Endothelial cell of umbilical vein (primary cell): ENCODE data around the gene DIS3L2. TPM values are rescaled to one million over a fixed set of nuclear protein-coding genes. Genes with fewer than 3 reads are reported as not detected.

Experiments used
- BruUV-seq: library from RNA; stranded (reverse); fragments of 400-500 nt; replicated peaks from 2 replicates; lab custom pipeline; 2021; lab: Mats Ljungman, UMichigan
- CTCF ChIA-PET: fragments of 300-600, 350-600 bp; sonication (Branson Sonifier 250); formaldehyde crosslinking; loops from one replicate; lab custom pipeline; 2021; ENCODE audit warnings: antibody characterized with exemption, inconsistent platforms; lab: Charles Lee
- POLR2A ChIA-PET: fragments of 300-600, 350-600 bp; sonication (Branson Sonifier 250); formaldehyde crosslinking; loops from one replicate; lab custom pipeline; 2021; ENCODE audit warnings: antibody characterized with exemption, inconsistent platforms; lab: Charles Lee
- DNase-seq: peaks from one replicate; pipeline ENCODE4 v3.0.0-alpha.2; 2011; ENCODE audit warnings: low read depth, low spot score
- FAIRE-seq: peaks from 2 replicates; lab custom pipeline; 2011; peaks lifted over from hg19 to GRCh38; lab: Jason Lieb, UNC
- H2AFZ ChIP-seq: 2 replicates; pipeline ENCODE4 v1.6.0; 2012; ENCODE audit warnings: low read depth, low read length, control low read depth, inconsistent platforms
- H3K27ac ChIP-seq: 2 replicates; pipeline ENCODE4 v1.5.1; 2011; ENCODE audit warnings: low read depth, mild to moderate bottlenecking, control low read depth, low read length, moderate library complexity; ENCODE audit not compliant: insufficient read depth
- H3K27me3 ChIP-seq, 2 experiments: 2 replicates each; pipeline versions ENCODE4 v1.6.0 to v1.6.1; 2011; ENCODE audit warnings: low read length in 2 of 2, mixed read lengths in 1 of 2; ENCODE audit not compliant: control insufficient read depth in 2 of 2, insufficient read depth in 2 of 2
- H3K36me3 ChIP-seq, 2 experiments: 2 replicates in 1 of 2; 3 replicates in 1 of 2; pipeline ENCODE4 v1.5.1; 2011; ENCODE audit warnings: low read length in 2 of 2, mild to moderate bottlenecking in 1 of 2, moderate library complexity in 1 of 2; ENCODE audit not compliant: control insufficient read depth in 2 of 2, insufficient read depth in 2 of 2; ENCODE audit errors: extremely low read depth in 1 of 2
- H3K4me1 ChIP-seq: 3 replicates; pipeline ENCODE4 v1.5.1; 2011; ENCODE audit warnings: mild to moderate bottlenecking, low read length; ENCODE audit not compliant: control insufficient read depth, insufficient read depth; ENCODE audit errors: extremely low read depth
- H3K4me2 ChIP-seq: 2 replicates; pipeline ENCODE4 v1.6.1; 2011; ENCODE audit warnings: low read length, control low read depth, mixed read lengths; ENCODE audit not compliant: insufficient read depth
- H3K4me3 ChIP-seq, 3 experiments: fragments of 200-600 bp in 1 of 3; sonication (generic), shearing (Covaris generic) in 1 of 3; replicated peaks in 1 of 3; 2 replicates each; pipeline ENCODE4 v1.5.1; 2011 to 2016; ENCODE audit warnings: control low read depth in 3 of 3, low read length in 3 of 3, mild to moderate bottlenecking in 2 of 3, inconsistent platforms in 1 of 3, low read depth in 1 of 3, moderate library complexity in 1 of 3; ENCODE audit not compliant: insufficient read depth in 1 of 3
- H3K79me2 ChIP-seq: 2 replicates; pipeline ENCODE4 v1.6.0; 2012; ENCODE audit warnings: low read length, inconsistent platforms; ENCODE audit not compliant: control insufficient read depth, insufficient read depth
- H3K9ac ChIP-seq: replicated peaks from 2 replicates; pipeline ENCODE3; 2011; ENCODE audit warnings: low read length, control low read depth; ENCODE audit not compliant: insufficient read depth; ENCODE audit errors: extremely low read depth
- H3K9me1 ChIP-seq: replicated peaks from 3 replicates; pipeline ENCODE4 v1.6.0; 2011; ENCODE audit warnings: mild to moderate bottlenecking, low read length; ENCODE audit not compliant: control insufficient read depth, insufficient read depth; ENCODE audit errors: extremely low read depth
- H3K9me3 ChIP-seq: replicated peaks from 2 replicates; pipeline ENCODE4 v1.5.1; 2012; ENCODE audit warnings: low read length, inconsistent platforms; ENCODE audit not compliant: control insufficient read depth, insufficient read depth
- H4K20me1 ChIP-seq: replicated peaks from 2 replicates; pipeline ENCODE3; 2011; ENCODE audit warnings: mild to moderate bottlenecking, low read length; ENCODE audit not compliant: control insufficient read depth, insufficient read depth; ENCODE audit errors: extremely low read depth
- EZH2 ChIP-seq: IDR thresholded peaks from 2 replicates; pipeline ENCODE4 v1.6.1; 2012; ENCODE audit warnings: borderline replicate concordance, low read depth, mild to moderate bottlenecking, moderate library complexity, low read length, inconsistent platforms; ENCODE audit not compliant: severe bottlenecking
- FOS ChIP-seq: IDR thresholded peaks from 2 replicates; pipeline ENCODE4 v1.6.1; 2011; ENCODE audit warnings: mild to moderate bottlenecking, low read length, moderate library complexity, borderline replicate concordance; ENCODE audit not compliant: insufficient read depth
- GATA2 ChIP-seq: IDR thresholded peaks from 2 replicates; pipeline ENCODE4 v1.7.0; 2011; ENCODE audit warnings: low read depth, mild to moderate bottlenecking, moderate library complexity, mixed read lengths, low read length; ENCODE audit not compliant: insufficient read length, insufficient read depth
- JUN ChIP-seq: IDR thresholded peaks from 2 replicates; pipeline ENCODE4 v1.6.1; 2011; ENCODE audit warnings: borderline replicate concordance, low read depth; ENCODE audit not compliant: insufficient read length, insufficient read depth
- MAX ChIP-seq: IDR thresholded peaks from 2 replicates; pipeline ENCODE4 v1.6.1; 2011; ENCODE audit not compliant: insufficient read depth, insufficient read length
- MYC ChIP-seq: IDR thresholded peaks from one replicate; pipeline ENCODE4 v1.6.1; 2011; ENCODE audit warnings: mild to moderate bottlenecking, low read depth, low read length
- POLR2A ChIP-seq: IDR thresholded peaks from 2 replicates; pipeline ENCODE4 v1.6.1; 2012; ENCODE audit warnings: low read depth, mild to moderate bottlenecking, control low read depth, low read length
- POLR2AphosphoS5 ChIP-seq: IDR thresholded peaks from 2 replicates; pipeline ENCODE4 v1.6.1; 2012; ENCODE audit warnings: low read depth, mild to moderate bottlenecking, control low read depth, low read length, moderate library complexity; ENCODE audit not compliant: insufficient read depth
- dilution Hi-C: fragments of 300-500 bp; cut with MboI; formaldehyde crosslinking; loops from one replicate; pipeline ENCODE4 v1.15.0; 2019; ENCODE audit warnings: low sequenced_read_pairs; ENCODE audit not compliant: extremely low pct_ligation_motif_present
- intact Hi-C: fragments of 100-400 bp; cut with micrococcal nuclease; formaldehyde crosslinking; loops from one replicate; pipeline ENCODE4 v1.10.0; 2022
- polyA plus RNA-seq, 4 experiments: library from polyadenylated mRNA; depleted of rRNA in 3 of 4; stranded (reverse) in 3 of 4; unstranded in 1 of 4; fragments of >200 nt; gene quantifications; 2 replicates each; pipeline versions ENCODE4 v1.2.1 to v1.2.3, GENCODE V29; 2011 to 2012; ENCODE audit warnings: missing spikeins in 1 of 4
- total RNA-seq: library from RNA; stranded (reverse); gene quantifications from 2 replicates; pipeline ENCODE4 v1.2.3, GENCODE V29; 2021
- TF ChIP-seq, protein P1 (sequence below), 2 donors: IDR thresholded peaks; 1 replicate in 1 of 2; 2 replicates in 1 of 2; pipeline ENCODE4 v1.5.1; 2011; ENCODE audit warnings: low read length in 2 of 2, mild to moderate bottlenecking in 2 of 2, moderate library complexity in 2 of 2, control low read depth in 1 of 2, inconsistent platforms in 1 of 2, low read depth in 1 of 2; ENCODE audit not compliant: insufficient read depth in 1 of 2; ENCODE audit errors: extremely low read depth in 1 of 2

Gene DIS3L2
- total and polyA plus RNA-seq, 2 donors (not counting 3 experiments of a cell fraction or from before 2014, with no cell fraction given), result 14.6 to 31.2 TPM

GRCh38 chr2:232013701-232014353 is 52.3 kb downstream of the DIS3L2 start:
- no peak overlapping the region for H2AFZ ChIP-seq
- no peaks in the 10 kb centered on the region for H3K79me2 ChIP-seq
- ChIA-PET POLR2A (no interaction called here), CTCF (no interaction called here)
- H3K9me3 ChIP-seq, result no peaks in the 10 kb centered on the region
- H4K20me1 ChIP-seq, result no peaks in the 10 kb centered on the region
- H3K9me1 ChIP-seq, result no peaks in the 10 kb centered on the region
- intact Hi-C loops (no loop called here), dilution Hi-C loops (no loop called here)
- H3K27ac ChIP-seq, result no peak overlapping the region
- H3K36me3 ChIP-seq, result no peaks in the 10 kb centered on the region
- H3K4me2 ChIP-seq, result no peak overlapping the region
- H3K9ac ChIP-seq, result no peak overlapping the region
- TF ChIP-seq GATA2 (no peak), EZH2 (no peak), POLR2A (no peak), FOS (no peak), MAX (no peak), MYC (no peak), POLR2AphosphoS5 (no peak), JUN (no peak)
- TF ChIP-seq, protein P1, sequence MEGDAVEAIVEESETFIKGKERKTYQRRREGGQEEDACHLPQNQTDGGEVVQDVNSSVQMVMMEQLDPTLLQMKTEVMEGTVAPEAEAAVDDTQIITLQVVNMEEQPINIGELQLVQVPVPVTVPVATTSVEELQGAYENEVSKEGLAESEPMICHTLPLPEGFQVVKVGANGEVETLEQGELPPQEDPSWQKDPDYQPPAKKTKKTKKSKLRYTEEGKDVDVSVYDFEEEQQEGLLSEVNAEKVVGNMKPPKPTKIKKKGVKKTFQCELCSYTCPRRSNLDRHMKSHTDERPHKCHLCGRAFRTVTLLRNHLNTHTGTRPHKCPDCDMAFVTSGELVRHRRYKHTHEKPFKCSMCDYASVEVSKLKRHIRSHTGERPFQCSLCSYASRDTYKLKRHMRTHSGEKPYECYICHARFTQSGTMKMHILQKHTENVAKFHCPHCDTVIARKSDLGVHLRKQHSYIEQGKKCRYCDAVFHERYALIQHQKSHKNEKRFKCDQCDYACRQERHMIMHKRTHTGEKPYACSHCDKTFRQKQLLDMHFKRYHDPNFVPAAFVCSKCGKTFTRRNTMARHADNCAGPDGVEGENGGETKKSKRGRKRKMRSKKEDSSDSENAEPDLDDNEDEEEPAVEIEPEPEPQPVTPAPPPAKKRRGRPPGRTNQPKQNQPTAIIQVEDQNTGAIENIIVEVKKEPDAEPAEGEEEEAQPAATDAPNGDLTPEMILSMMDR (IDR thresholded peaks at IDR 0.05; ENCODE audit: extremely low read depth in 1 of 2, insufficient read depth in 1 of 2, low read depth in 1 of 2, low read length in 2 of 2), result no peak
- no TSS peak for BruUV-seq
- FAIRE-seq, result no peak
- H3K4me3 ChIP-seq, result no peak overlapping the region
- H3K4me1 ChIP-seq, result peaks cover under 1% of the 10 kb centered on the region
- H3K27me3 ChIP-seq, result no peaks in the 10 kb centered on the region
- DNase-seq, result no peak
